Mesothelial cell of epicardium (in vitro differentiated cells): ENCODE measurements around the gene SDHAF4. TPM values are rescaled to one million over a fixed set of nuclear protein-coding genes. Genes with fewer than 3 reads are reported as not detected.

Experiments
- DNase-seq, 2 experiments: peaks; one replicate each; pipeline ENCODE4 v3.0.0; 2021; ENCODE audit warnings: low spot score in 2 of 2; ENCODE audit not compliant: unreplicated experiment in 2 of 2
- H3K27ac Mint-ChIP-seq: 2 replicates; pipeline ENCODE4 v1.8.0; 2021; ENCODE audit warnings: mixed read lengths
- H3K27me3 Mint-ChIP-seq: 2 replicates; pipeline ENCODE4 v1.8.0; 2021; ENCODE audit warnings: low read depth, mixed read lengths
- H3K36me3 Mint-ChIP-seq: 2 replicates; pipeline ENCODE4 v1.8.0; 2021; ENCODE audit warnings: mixed read lengths
- H3K4me1 Mint-ChIP-seq: 2 replicates; pipeline ENCODE4 v1.8.0; 2021; ENCODE audit warnings: mixed read lengths
- H3K4me3 Mint-ChIP-seq: 2 replicates; pipeline ENCODE4 v1.8.0; 2021; ENCODE audit warnings: mild to moderate bottlenecking, moderate library complexity, mixed read lengths
- H3K9me3 Mint-ChIP-seq: 2 replicates; pipeline ENCODE4 v1.8.0; 2021; ENCODE audit warnings: mixed read lengths
- CTCF ChIP-seq: fragments of 200-600 bp; sonication (generic); IDR thresholded peaks from one replicate; pipeline ENCODE4 v1.5.0; 2021; ENCODE audit warnings: antibody characterized with exemption; ENCODE audit not compliant: unreplicated experiment
- total RNA-seq: library from RNA; stranded (reverse); gene quantifications from 3 replicates; pipeline ENCODE4 v1.2.1, GENCODE V29; 2021

Gene SDHAF4
- 16.6 to 19.4 TPM (median 18.9 TPM) in 3 replicates for total RNA-seq

GRCh38 chr6:70566751-70567382 is at the start of gene SDHAF4:
Gene SDHAF4, plus strand, starts transcription at chr6:70566930. Its CDS starts 11 bp downstream, at chr6:70566941.
- Mint-ChIP-seq H3K4me1 (peaks cover 9% of the 10 kb centered on the region), H3K4me3 (peak within 1 kb of the TSS; percentile 79), H3K27me3 (no peaks in the 10 kb centered on the region), H3K27ac (peak within 1 kb of the TSS; percentile 91), H3K9me3 (peaks cover 11% of the 10 kb centered on the region), H3K36me3 (peaks cover 18% of the 10 kb centered on the region)
- peak; percentile 84 to 93 for DNase-seq
- no peak for TF ChIP-seq CTCF

- peaks cover 7% of the 10 kb centered on the region for H3K9me3 Mint-ChIP-seq
- no peaks in the 10 kb centered on the region for H3K27me3 Mint-ChIP-seq
- DNase-seq = no peak
- H3K27ac Mint-ChIP-seq = no peak overlapping the region
- no peaks in the 10 kb centered on the region for H3K4me1 Mint-ChIP-seq
- H3K36me3 Mint-ChIP-seq = peaks cover 5% of the 10 kb centered on the region
- TF ChIP-seq CTCF = no peak
- H3K4me3 Mint-ChIP-seq = no peak overlapping the region
Observed at GRCh38 chr6:70518723-70519122, 48.0 kb upstream of the SDHAF4 start.

GRCh38 chr6:70520575-70520974 is 46.2 kb upstream of the SDHAF4 start:
- DNase-seq = no peak
- TF ChIP-seq CTCF = peak; percentile 15
- no peak overlapping the region for H3K27ac Mint-ChIP-seq
- H3K9me3 Mint-ChIP-seq = peaks cover 7% of the 10 kb centered on the region
- peaks cover 4% of the 10 kb centered on the region for H3K36me3 Mint-ChIP-seq
- H3K27me3 Mint-ChIP-seq = no peaks in the 10 kb centered on the region
- H3K4me3 Mint-ChIP-seq = no peak overlapping the region
- no peaks in the 10 kb centered on the region for H3K4me1 Mint-ChIP-seq

- no peak for DNase-seq
- no peak overlapping the region for H3K27ac Mint-ChIP-seq
- H3K9me3 Mint-ChIP-seq = no peaks in the 10 kb centered on the region
- H3K4me1 Mint-ChIP-seq = no peaks in the 10 kb centered on the region
- no peak for TF ChIP-seq CTCF
- H3K36me3 Mint-ChIP-seq = peaks cover 4% of the 10 kb centered on the region
- no peaks in the 10 kb centered on the region for H3K27me3 Mint-ChIP-seq
- H3K4me3 Mint-ChIP-seq = no peak overlapping the region
Observed at GRCh38 chr6:70524721-70525286, 41.9 kb upstream of the SDHAF4 start.

- peaks cover 4% of the 10 kb centered on the region for H3K36me3 Mint-ChIP-seq
- no peaks in the 10 kb centered on the region for H3K27me3 Mint-ChIP-seq
- no peak overlapping the region for H3K4me3 Mint-ChIP-seq
- H3K27ac Mint-ChIP-seq = no peak overlapping the region
- no peak for TF ChIP-seq CTCF
- H3K4me1 Mint-ChIP-seq = no peaks in the 10 kb centered on the region
- H3K9me3 Mint-ChIP-seq = no peaks in the 10 kb centered on the region
- DNase-seq = no peak
Observed at GRCh38 chr6:70527071-70527737, 39.5 kb upstream of the SDHAF4 start.
